HG02840 (cell line): ENCODE results near the gene ZFP91.

Experiments
- ATAC-seq: cut with Tn5 transposase; IDR thresholded peaks from one replicate; pipeline ENCODE4 v1.9.1; 2021; ENCODE audit warnings: mild to moderate bottlenecking, moderate library complexity, moderate number of reproducible peaks; ENCODE audit not compliant: unreplicated experiment, low FRiP score

ZFP91 gene

GRCh38 chr11:58625086-58625485 lies 46.2 kb downstream of the ZFP91 start:
- ATAC-seq = no peak

GRCh38 chr11:58625826-58626460 lies 47.1 kb downstream of the ZFP91 start:
- no peak for ATAC-seq

GRCh38 chr11:58626934-58627483 lies 48.1 kb downstream of the ZFP91 start:
- ATAC-seq = no peak

GRCh38 chr11:58628446-58628845 lies 49.6 kb downstream of the ZFP91 start:
- no peak for ATAC-seq

GRCh38 chr11:58629857-58630256 lies 51.0 kb downstream of the ZFP91 start:
- ATAC-seq = no peak

DNA sequence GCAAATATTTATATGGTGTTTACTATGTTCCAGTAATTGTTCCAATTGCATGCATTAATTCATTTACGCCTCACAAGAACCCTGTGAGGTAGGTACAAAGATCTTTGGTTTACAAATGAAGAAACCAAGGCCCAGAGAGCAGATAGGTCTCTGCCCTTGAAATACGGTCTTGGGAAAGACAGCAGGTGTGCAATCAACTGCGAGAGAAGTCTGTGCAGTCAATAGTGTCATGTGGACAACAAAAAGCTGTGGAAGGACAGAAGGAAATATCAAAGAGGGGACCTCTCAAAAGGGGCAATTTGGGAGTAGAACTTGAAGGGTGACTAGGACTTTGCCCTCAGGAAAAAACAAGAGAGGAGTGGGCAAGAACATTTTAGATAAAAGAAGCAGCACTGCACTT lies 52.5 kb downstream of the ZFP91 start:
- no peak for ATAC-seq

DNA sequence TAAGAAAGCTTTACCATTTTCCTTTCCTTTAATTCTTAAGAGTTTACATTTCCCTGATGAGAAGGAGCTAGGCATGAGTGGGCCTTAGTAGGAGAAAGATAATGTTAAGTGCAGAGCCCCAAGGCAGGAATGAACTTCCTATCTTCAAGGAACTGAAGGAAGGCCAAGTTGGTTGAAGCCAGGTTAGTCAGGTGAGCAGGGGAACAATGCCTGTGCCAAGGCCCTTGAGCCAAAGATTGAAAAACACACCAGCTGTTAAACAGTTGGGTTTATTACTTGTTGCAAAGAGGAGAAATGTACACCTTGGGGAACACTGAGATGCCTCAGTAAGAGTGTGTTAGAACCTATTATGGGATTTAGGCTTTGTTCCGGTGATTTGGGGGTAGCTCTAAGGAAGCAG lies 53.6 kb downstream of the ZFP91 start:
- ATAC-seq = no peak

GRCh38 chr11:58636587-58636986 lies 57.7 kb downstream of the ZFP91 start:
- ATAC-seq = no peak

GRCh38 chr11:58637371-58637770 lies 58.5 kb downstream of the ZFP91 start:
- no peak for ATAC-seq

- no peak for ATAC-seq
Measured at GRCh38 chr11:58639103-58639502, 60.2 kb downstream of the ZFP91 start.

GRCh38 chr11:58639669-58640068 lies 60.8 kb downstream of the ZFP91 start:
- ATAC-seq = no peak

DNA sequence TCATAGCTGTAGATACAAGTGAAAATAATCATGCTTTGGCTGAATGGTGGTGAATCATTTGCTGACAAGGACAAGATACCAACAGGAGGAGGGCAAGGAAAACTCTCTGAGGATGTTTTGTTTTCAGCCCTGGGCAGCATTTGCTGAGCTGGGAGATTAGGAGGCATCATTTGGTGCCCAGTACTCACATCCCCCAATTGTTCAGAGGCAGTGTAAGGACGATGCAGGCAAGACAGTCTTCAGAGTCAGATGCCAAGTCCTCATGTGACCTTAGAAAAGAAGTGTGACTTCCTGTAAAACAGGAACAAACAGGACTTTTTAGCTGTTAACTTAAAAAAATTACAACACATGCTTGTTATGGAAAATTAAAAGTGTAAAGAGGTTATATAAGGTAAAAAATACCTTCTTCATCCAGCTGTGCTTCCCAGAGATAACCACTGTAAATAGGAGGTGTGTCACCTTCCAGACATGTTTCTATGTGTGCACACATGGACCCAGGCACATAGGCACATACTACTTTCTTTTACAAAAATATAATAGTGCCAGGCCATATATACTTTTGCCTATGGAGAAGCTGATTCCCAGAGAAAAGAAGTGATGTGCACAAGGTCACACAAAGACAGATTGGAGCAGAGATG lies 61.6 kb downstream of the ZFP91 start:
- ATAC-seq = no peak

DNA sequence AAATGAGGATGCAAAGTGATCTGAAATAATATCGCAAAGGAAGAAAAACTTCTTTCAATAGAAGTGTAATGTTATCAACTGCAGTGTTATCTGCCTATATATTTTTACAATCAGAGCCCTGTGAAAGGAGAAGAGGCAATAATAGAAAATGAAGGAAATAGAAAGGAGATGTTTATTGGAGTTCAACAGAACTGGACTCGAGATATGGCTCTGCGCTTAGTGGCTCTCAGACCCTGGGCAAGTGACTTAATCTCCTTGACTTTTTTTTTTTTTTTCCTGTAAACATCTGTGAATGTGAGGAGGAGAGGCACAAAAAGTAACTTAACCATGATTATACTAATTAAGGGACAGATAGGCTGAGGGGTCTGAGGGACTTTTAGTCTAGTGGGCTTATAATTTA lies 62.5 kb downstream of the ZFP91 start:
- ATAC-seq = no peak

DNA sequence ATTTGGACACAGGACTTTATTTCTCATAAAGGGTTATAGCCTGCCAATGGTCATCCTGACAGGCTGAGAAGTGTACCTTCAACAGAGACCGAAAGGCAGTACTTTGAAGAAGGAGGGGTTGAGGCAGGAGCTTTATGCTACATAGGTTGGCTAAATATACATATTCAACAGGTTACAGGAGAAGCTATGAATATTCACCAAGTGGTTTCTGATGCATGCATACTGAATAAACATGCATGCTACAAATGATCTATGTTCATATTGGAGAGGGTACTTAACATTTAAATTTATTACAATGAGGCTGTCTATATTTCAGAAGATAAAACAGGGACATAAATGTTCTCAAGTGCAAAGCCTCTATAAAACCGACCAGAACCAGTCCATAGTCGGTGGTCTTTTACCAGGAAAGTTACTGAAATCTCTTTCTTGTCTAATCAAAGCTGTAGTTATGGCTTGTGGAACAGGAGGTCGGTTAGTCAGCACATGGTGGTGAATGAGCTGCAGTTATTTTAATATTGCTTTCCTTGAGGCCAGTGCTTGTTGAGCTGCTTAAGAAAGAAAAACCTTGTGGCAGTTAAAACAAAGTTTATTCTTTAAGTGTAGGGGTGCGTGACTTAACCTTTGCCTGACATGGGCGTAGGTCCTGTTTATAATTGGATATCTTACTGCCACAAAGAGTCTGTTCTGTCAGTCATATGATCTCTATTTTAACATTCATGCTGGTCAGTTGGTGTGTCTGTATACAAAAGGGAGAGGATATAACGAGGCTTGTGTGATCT lies 63.1 kb downstream of the ZFP91 start:
- ATAC-seq = no peak

GRCh38 chr11:58645854-58646253 lies 67.0 kb downstream of the ZFP91 start:
- no peak for ATAC-seq

- ATAC-seq = peak; percentile 86
Measured at GRCh38 chr11:58647141-58647699, 68.4 kb downstream of the ZFP91 start.

GRCh38 chr11:58647866-58648265 lies 69.0 kb downstream of the ZFP91 start:
- ATAC-seq = no peak

- ATAC-seq = no peak
Measured at GRCh38 chr11:58649623-58650022, 70.8 kb downstream of the ZFP91 start.

DNA sequence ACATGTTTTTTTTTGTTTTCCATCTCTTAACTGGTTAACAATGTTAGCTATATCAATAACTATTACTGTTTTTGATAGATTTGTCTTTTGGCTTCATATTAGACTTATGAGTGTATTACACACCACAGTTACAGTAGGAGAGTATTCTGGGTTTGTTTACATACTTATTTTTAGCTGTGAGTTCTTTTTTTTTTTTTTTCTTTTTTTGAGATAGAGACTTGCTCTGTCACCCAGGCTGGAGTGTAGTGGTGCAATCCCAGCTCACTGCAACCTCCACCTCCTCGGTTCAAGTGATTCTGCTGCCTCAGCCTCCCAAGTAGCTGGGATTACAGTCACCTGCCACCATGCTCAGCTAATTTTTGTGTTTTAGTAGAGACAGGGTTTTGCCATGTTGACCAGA lies 71.6 kb downstream of the ZFP91 start:
- no peak for ATAC-seq

GRCh38 chr11:58652726-58653280 lies 73.9 kb downstream of the ZFP91 start:
- no peak for ATAC-seq
